Measurements from ENCODE around the gene BATF. TPM values are rescaled to one million over a fixed set of nuclear protein-coding genes. Genes with fewer than 3 reads are reported as not detected.

Gene BATF
- total and polyA plus RNA-seq, 2 of the 8 experiments (the other 6 are each of a cell fraction or from before 2014, with no cell fraction given), result not detected

GRCh38 chr14:75559045-75559444 lies 36.8 kb downstream of the BATF start:
- 97% methylated on average over 4 of the region's 6 CpGs; no CpG with 5 or more reads in 1 of the 2 experiments for whole genome bisulfite sequencing, 2 experiments (ENCODE audit: extremely low coverage in 1 of 2, insufficient coverage in 1 of 2, insufficient read length in 1 of 2, insufficient replicate concordance in 2 of 2, low coverage in 1 of 2, low lambda C conversion rate in 2 of 2, missing lambda C conversion rate in 1 of 2)
- CTCF ChIA-PET (ENCODE audit: partially characterized antibody), result interaction anchor here (0.6 to 10.5 kb wide), 12 partner anchors 11 to 249 kb away, joined by 3 to 135 read pairs (median 16); partner anchors contain the start of genes BATF and FLVCR2
- TF ChIP-seq E2F6 (IDR thresholded peaks at IDR 0.05) (no peak), KDM5A (IDR thresholded peaks at IDR 0.05; ENCODE audit: low read length) (no peak), CHD1 (IDR thresholded peaks at IDR 0.05; ENCODE audit: low read depth, low read length) (no peak), RAD21 (IDR thresholded peaks at IDR 0.05 in 1 of 2, conservative IDR thresholded peaks at IDR 0.05 in 1 of 2; ENCODE audit: low read depth in 2 of 2, low read length in 2 of 2) (no peak), POLR2AphosphoS5 (IDR thresholded peaks at IDR 0.05; ENCODE audit: low read depth, low read length) (no peak), CBX8 (IDR thresholded peaks at IDR 0.05; ENCODE audit: borderline replicate concordance, low read depth, low read length) (no peak), NRF1 (IDR thresholded peaks at IDR 0.05; ENCODE audit: low read depth, low read length) (no peak), JUND (IDR thresholded peaks at IDR 0.05; ENCODE audit: low read length) (no peak), RBBP5 (IDR thresholded peaks at IDR 0.05; ENCODE audit: borderline replicate concordance, low read depth, low read length) (no peak), SIX5 (IDR thresholded peaks at IDR 0.05; ENCODE audit: low read depth, low read length) (no peak), TCF12 (IDR thresholded peaks at IDR 0.05; ENCODE audit: low read depth, low read length) (no peak), ZNF274 (IDR thresholded peaks at IDR 0.05; ENCODE audit: borderline replicate concordance, extremely low read depth, low read length) (no peak), RFX5 (IDR thresholded peaks at IDR 0.05; ENCODE audit: borderline replicate concordance, low read depth, low read length) (no peak), CTBP2 (IDR thresholded peaks at IDR 0.05; ENCODE audit: borderline replicate concordance, insufficient read depth, insufficient read length, low read length) (no peak)

More at GRCh38 chr14:75559045-75559444, 36.8 kb downstream of the BATF start:
- no peak overlapping the region for H3K27ac ChIP-seq (ENCODE audit: low read depth, low read length)
- H4K5ac ChIP-seq (ENCODE audit: insufficient read length, low read depth, low read length), result no peak overlapping the region
- no peak overlapping the region; a peak in 1 of 7 replicates for H3K9ac ChIP-seq (replicated peaks in 1 of 4; ENCODE audit: extremely low read depth in 1 of 4, low read depth in 3 of 4, low read length in 3 of 4)
- H2BK15ac ChIP-seq (ENCODE audit: low read length), result no peak overlapping the region
- FAIRE-seq (no peak), DNase-seq (ENCODE audit: low read depth in 1 of 2, low spot score in 2 of 2) (no peak)
- no peak overlapping the region for H3K4ac ChIP-seq (replicated peaks; ENCODE audit: insufficient read length, low read depth, low read length)
- no peak overlapping the region for H3K4me2 ChIP-seq (ENCODE audit: insufficient read depth in 1 of 2, low read depth in 2 of 2, low read length in 2 of 2)
- no peak overlapping the region for H2BK20ac ChIP-seq (ENCODE audit: low read length)
- H4K8ac ChIP-seq (ENCODE audit: extremely low read depth, insufficient read depth, low read length), result no peak overlapping the region
- H2BK120ac ChIP-seq (replicated peaks; ENCODE audit: low read depth, low read length), result no peak overlapping the region
- H3K23me2 ChIP-seq (ENCODE audit: low read depth, low read length), result no peaks in the 10 kb centered on the region
- H3K27me3 ChIP-seq (replicated peaks in 1 of 4; ENCODE audit: control insufficient read depth in 3 of 4, extremely low read depth in 1 of 4, insufficient read depth in 3 of 4, low read length in 3 of 4), result no peaks in the 10 kb centered on the region
- no peak overlapping the region for H2BK5ac ChIP-seq (ENCODE audit: low read depth, low read length)
- no peak overlapping the region for H3K56ac ChIP-seq (replicated peaks; ENCODE audit: insufficient read length, low read depth, low read length)
- H2BK12ac ChIP-seq (ENCODE audit: low read depth, low read length), result no peak overlapping the region
- no peak overlapping the region for H3K23ac ChIP-seq (ENCODE audit: insufficient read length)
- POLR2A ChIA-PET (ENCODE audit: partially characterized antibody), result no interaction called here
- no peak overlapping the region for H3K14ac ChIP-seq (ENCODE audit: insufficient read length)
- H3K79me2 ChIP-seq (ENCODE audit: control insufficient read depth in 1 of 2, insufficient read depth in 2 of 2, low read length in 2 of 2), result no peaks in the 10 kb centered on the region
- H3K36me3 ChIP-seq (ENCODE audit: control insufficient read depth in 2 of 4, insufficient read depth in 4 of 4, low read length in 3 of 4), result no peaks in the 10 kb centered on the region
- no peak overlapping the region for H2AK5ac ChIP-seq (ENCODE audit: low read depth, low read length)
- no peak overlapping the region for H4K91ac ChIP-seq (replicated peaks; ENCODE audit: insufficient read length, low read length)
- H3K18ac ChIP-seq (ENCODE audit: extremely low read depth, low read length), result no peak overlapping the region
- no peak overlapping the region for H2AFZ ChIP-seq (ENCODE audit: low read length)
- H4K20me1 ChIP-seq (replicated peaks in 1 of 2; ENCODE audit: control insufficient read depth in 1 of 2, insufficient read depth in 2 of 2, low read length in 2 of 2), result no peaks in the 10 kb centered on the region
- H3K9me3 ChIP-seq (ENCODE audit: insufficient read depth in 2 of 2, low read depth in 1 of 2, low read length in 1 of 2), result peaks cover 3% of the 10 kb centered on the region in 2 experiments; a peak in 2 of 4 replicates
- peaks cover 0 to 11% (median 3%) of the 10 kb centered on the region in 4 experiments; a peak in 3 of 7 replicates for H3K4me1 ChIP-seq (replicated peaks in 1 of 4; ENCODE audit: control insufficient read depth in 3 of 4, insufficient read depth in 4 of 4, low read length in 3 of 4)
- no peak overlapping the region for H3K4me3 ChIP-seq (ENCODE audit: extremely low read depth in 1 of 4, insufficient read depth in 2 of 4, low read depth in 3 of 4, low read length in 4 of 4)
- no peaks in the 10 kb centered on the region for H3K79me1 ChIP-seq (ENCODE audit: low read depth, low read length)

Data from H1 (cell line).